Measurements from ENCODE around the gene RAB3IL1. TPM values are rescaled to one million over a fixed set of nuclear protein-coding genes. Genes with fewer than 3 reads are reported as not detected.

RAB3IL1 gene
- total and polyA plus RNA-seq, 2 experiments from 2014 or later = 8.3 to 11.6 TPM

DNA sequence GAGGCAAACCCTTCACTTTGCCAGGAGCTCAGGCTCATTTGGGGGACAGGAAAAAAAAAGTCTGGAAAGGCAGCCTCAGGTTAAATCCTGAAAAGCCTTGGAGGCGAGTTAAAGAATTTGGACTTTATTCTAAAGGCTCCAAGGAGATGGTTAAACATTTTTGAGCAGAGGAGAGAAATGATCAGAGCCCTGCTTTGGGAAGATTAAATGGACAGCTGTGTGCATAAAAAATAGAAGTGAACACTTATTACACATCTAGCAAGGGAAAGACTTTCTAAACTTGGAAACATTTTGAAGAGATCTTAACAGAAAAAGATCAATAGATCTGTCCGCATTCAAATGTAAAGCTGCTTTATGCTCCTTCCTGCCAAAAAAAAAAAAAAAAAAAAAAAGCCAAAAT lies 8.4 kb upstream of the RAB3IL1 start:
- no peak for DNase-seq (ENCODE audit: low read depth in 1 of 2, low spot score in 1 of 2)
- Histone ChIP-seq H3K36me3 (no peaks in the 10 kb centered on the region), H3K4me1 (ENCODE audit: low read depth) (peaks cover 18% of the 10 kb centered on the region), H3K9me3 (ENCODE audit: low read depth) (no peaks in the 10 kb centered on the region), H3K27ac (no peak overlapping the region), H3K4me3 (no peak overlapping the region), H3K27me3 (no peaks in the 10 kb centered on the region)
- TF ChIP-seq, protein P1, sequence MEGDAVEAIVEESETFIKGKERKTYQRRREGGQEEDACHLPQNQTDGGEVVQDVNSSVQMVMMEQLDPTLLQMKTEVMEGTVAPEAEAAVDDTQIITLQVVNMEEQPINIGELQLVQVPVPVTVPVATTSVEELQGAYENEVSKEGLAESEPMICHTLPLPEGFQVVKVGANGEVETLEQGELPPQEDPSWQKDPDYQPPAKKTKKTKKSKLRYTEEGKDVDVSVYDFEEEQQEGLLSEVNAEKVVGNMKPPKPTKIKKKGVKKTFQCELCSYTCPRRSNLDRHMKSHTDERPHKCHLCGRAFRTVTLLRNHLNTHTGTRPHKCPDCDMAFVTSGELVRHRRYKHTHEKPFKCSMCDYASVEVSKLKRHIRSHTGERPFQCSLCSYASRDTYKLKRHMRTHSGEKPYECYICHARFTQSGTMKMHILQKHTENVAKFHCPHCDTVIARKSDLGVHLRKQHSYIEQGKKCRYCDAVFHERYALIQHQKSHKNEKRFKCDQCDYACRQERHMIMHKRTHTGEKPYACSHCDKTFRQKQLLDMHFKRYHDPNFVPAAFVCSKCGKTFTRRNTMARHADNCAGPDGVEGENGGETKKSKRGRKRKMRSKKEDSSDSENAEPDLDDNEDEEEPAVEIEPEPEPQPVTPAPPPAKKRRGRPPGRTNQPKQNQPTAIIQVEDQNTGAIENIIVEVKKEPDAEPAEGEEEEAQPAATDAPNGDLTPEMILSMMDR (IDR thresholded peaks at IDR 0.05; ENCODE audit: low read depth, low read length) = no peak

GRCh38 chr11:61924064-61924455 lies 6.7 kb upstream of the RAB3IL1 start:
- H3K9me3 ChIP-seq (ENCODE audit: low read depth) = no peaks in the 10 kb centered on the region
- no peaks in the 10 kb centered on the region for H3K27me3 ChIP-seq
- peak overlapping the region; percentile 92 for H3K27ac ChIP-seq
- peaks cover 18% of the 10 kb centered on the region for H3K4me1 ChIP-seq (ENCODE audit: low read depth)
- H3K36me3 ChIP-seq = no peaks in the 10 kb centered on the region
- no peak overlapping the region for H3K4me3 ChIP-seq
- TF ChIP-seq, protein P1 (IDR thresholded peaks at IDR 0.05; ENCODE audit: low read depth, low read length) = no peak
- DNase-seq (ENCODE audit: low read depth in 1 of 2, low spot score in 1 of 2) = no peak

GRCh38 chr11:61923166-61924063 lies 6.0 kb upstream of the RAB3IL1 start:
- TF ChIP-seq, protein P1 (IDR thresholded peaks at IDR 0.05; ENCODE audit: low read depth, low read length) = no peak
- H3K27me3 ChIP-seq = no peaks in the 10 kb centered on the region
- no peaks in the 10 kb centered on the region for H3K36me3 ChIP-seq
- peaks cover 18% of the 10 kb centered on the region for H3K4me1 ChIP-seq (ENCODE audit: low read depth)
- H3K27ac ChIP-seq = peak overlapping the region; percentile 92
- H3K4me3 ChIP-seq = no peak overlapping the region
- H3K9me3 ChIP-seq (ENCODE audit: low read depth) = no peaks in the 10 kb centered on the region
- peak; percentile 64 to 86 for DNase-seq (ENCODE audit: low read depth in 1 of 2, low spot score in 1 of 2)

GRCh38 chr11:61922539-61922938 lies 5.2 kb upstream of the RAB3IL1 start:
- Histone ChIP-seq H3K36me3 (no peaks in the 10 kb centered on the region), H3K27me3 (no peaks in the 10 kb centered on the region), H3K27ac (peak overlapping the region; percentile 92), H3K4me1 (ENCODE audit: low read depth) (peaks cover 18% of the 10 kb centered on the region), H3K9me3 (ENCODE audit: low read depth) (no peaks in the 10 kb centered on the region), H3K4me3 (no peak overlapping the region)
- peak in 1 of 2 donors; percentile 94 for DNase-seq (ENCODE audit: low read depth in 1 of 2, low spot score in 1 of 2)
- TF ChIP-seq, protein P1 (IDR thresholded peaks at IDR 0.05; ENCODE audit: low read depth, low read length) = no peak

DNA sequence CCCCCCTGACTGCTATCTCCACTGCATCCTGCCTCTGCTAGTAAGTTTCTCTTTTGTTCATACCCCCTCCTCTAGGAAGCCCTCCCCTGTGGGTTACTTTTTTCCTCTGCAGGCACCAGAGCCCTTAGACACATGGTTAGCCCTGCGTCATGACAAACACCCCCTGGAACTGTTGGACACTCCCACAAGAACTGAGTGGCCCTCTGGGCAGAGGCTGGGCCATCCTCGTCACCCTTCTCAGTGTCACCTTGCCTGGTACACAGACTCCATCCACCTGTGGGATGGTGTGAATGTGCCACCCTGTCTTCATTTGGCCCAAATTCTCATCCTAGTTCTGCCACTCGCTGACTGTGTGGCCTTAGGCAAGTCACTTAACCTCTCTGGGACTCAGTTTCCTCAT lies 4.1 kb upstream of the RAB3IL1 start:
- H3K4me1 ChIP-seq (ENCODE audit: low read depth) = peaks cover 18% of the 10 kb centered on the region
- H3K9me3 ChIP-seq (ENCODE audit: low read depth) = no peaks in the 10 kb centered on the region
- H3K27ac ChIP-seq = no peak overlapping the region
- no peaks in the 10 kb centered on the region for H3K36me3 ChIP-seq
- TF ChIP-seq, protein P1 (IDR thresholded peaks at IDR 0.05; ENCODE audit: low read depth, low read length) = no peak
- DNase-seq (ENCODE audit: low read depth in 1 of 2, low spot score in 1 of 2) = no peak
- no peak overlapping the region for H3K4me3 ChIP-seq
- H3K27me3 ChIP-seq = no peaks in the 10 kb centered on the region
